NCI-H2081 (cell line): ENCODE data around the gene SPEM3.

Experiments used
- DNase-seq, 2 experiments: peaks; one replicate each; lab custom pipeline; 2025; lab: John Stamatoyannopoulos, UW

SPEM3 gene

DNA sequence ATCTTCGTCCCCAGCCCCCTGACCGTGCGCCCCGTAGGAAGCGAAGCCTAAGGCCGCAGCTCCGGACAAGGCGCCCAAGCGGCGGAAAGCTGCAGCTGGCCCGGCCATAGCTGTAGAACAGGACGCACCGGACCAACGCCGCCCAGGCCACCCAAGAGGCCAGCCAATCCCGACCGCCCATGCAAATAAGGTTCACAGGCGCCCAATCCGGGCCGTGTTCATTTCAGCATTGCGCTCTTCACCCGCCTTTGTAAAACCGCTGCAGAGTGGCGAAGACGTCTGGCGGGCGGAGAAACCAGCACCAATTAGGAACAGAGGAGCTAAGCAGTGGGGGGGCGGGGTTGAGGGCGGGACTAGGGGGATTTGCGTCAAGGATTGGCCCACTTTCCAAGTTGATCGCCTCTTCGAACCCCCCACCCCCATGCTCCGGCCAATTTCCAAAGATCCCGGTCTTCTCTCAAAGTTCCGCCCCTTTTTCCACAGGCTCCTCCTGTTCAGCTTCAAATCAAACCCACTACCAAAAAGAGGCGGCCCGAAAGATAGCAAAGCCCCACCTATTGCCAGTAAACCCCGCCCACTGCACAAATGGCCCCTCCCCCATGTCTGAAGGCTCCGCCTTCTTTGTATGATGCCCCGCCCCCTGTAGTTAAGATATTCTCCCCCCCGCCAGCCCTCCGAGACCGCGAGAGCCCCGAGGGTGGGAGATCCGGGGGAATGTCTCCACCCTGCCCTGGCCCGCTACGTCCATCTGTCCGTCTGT lies 24.5 kb upstream of the SPEM3 start, which contains the start of gene TMEM256:
Gene TMEM256, minus strand, starts transcription at position 121 of the 760 bp plus-strand sequence. Its CDS starts 13 bp downstream, at position 108.
- DNase-seq: peak; percentile 95 to 96

DNA sequence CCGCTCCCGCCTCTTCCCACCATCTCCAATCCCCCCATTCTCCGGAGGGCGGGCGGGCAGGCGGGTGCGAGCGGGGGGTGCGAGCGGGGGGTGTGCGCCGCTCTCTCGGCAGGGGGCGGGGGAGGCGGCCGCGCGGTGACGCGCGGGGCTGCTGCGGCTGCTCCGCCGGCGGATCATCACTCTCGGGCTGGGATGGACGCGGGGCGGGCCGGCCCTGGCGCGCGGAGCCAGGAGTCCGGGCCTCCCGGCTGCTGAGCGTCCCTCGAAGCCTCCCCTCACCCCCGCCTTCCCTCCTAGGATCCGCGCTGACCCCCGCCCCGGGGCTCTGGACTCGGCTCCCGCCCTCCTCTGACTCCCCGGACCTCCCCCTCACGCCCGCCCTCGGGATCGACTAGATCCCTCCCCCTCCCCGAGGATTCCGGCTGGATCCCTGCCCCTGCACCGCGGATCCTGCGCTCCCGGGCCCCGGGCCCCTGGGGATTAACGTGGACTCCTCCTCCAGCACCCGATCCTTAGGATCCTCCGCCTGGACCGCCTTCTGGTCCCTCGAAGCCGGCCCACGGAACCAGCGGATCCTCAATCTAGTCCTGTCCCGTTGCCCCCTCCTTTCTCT lies 23.8 kb upstream of the SPEM3 start:
- no peak for DNase-seq

DNA sequence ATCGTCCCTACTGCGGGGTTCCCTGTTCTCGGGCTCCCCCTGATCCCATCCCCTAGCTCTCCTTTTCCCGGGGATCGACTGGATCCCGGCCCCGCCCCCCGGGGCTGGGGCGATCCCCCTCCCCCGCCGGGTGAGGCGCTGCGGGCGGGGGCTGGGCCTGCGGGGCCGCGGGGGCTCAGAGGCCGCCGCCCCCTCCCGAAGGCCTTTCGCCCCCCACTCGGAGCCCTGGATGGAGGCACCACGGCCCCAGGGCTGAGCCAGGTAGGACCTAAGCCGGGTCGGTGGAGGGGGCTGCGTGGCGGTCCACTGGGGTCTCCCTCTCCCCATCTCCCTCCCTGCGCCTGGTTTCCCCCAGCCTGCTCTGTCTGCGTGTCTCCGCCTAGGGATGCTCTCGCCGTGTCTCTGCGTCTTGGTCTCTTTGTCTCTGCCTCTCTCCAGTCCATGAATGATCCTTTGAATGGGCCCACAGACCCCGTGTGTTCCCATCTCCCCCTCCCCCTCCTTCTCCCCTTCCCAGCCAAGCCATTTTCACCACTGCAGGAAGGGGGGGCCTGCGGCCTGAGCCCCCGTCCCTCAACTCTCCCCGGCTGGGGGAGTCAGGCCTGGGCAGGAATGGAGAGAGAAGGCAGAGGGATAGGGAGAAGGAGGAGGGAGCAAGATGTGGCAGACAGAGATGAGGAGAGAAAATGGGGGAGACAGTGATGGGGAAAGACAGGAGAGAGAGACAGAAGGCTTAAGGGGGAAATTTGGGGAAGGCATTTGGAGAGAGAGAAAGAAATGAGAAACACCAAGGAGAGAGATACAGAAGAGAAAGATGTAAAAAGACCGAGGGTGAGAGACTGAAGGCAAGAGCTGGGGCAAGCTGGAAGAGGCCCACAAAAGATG lies 23.1 kb upstream of the SPEM3 start:
- no peak for DNase-seq

DNA sequence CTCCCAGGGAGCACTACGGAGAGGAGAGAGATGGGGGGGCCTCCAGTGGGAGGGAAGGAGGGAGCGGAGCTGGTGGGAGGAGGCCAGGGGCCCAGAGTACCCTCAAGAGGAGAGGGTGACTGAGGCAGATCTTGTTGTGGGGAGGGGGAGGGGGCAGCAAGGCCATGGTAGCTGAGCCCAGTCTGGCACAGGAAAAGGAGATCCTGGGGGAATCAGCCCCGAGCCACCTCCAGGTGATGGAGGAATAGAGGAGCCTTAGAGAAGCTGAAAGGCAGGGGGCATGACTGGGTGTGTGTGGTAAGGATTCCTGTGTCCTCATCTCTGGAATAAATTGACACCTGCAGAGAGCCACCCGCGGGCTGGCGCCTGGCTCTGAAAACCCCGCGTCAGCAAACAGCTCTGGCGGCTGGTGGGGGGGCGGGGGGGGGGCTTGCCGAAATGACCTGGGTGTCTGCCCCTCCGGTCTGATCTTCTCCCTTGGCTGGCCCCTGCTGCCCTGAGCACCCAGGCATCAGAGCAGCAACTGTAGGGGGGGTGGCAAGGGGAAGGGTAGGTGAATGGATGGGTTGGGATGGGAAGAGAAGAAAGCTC lies 22.3 kb upstream of the SPEM3 start:
- no peak for DNase-seq

DNA sequence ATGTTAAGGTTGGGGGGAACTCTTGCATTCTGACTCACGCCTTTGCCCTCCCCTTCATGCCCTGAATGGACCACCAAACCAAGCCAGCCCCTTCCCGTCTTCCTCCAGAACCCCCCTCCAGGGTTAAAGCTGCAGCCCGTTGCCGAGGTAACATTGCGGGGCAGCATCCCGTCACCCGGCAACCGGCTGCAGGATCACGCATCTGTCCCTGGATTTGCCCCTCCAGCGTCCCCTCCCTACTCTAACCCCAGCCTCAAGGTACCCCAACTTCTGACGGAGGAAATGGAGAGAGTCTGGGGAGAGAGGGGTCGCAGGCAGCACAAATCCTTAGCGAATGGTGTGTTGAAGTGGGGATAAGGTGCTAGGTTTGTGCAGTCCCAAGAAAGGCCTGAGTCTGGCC lies 21.6 kb upstream of the SPEM3 start:
- no peak for DNase-seq

GRCh38 chr17:7407485-7408251 lies 21.0 kb upstream of the SPEM3 start, which contains the start of gene NLGN2:
TSS of gene NLGN2 (plus strand) at chr17:7407845. CDS start at chr17:7408256, 411 bp downstream.
- no peak for DNase-seq

GRCh38 chr17:7408252-7408727 lies 20.4 kb upstream of the SPEM3 start:
- DNase-seq: no peak

- DNase-seq: no peak
Observed at GRCh38 chr17:7408863-7409262, 19.8 kb upstream of the SPEM3 start.

DNA sequence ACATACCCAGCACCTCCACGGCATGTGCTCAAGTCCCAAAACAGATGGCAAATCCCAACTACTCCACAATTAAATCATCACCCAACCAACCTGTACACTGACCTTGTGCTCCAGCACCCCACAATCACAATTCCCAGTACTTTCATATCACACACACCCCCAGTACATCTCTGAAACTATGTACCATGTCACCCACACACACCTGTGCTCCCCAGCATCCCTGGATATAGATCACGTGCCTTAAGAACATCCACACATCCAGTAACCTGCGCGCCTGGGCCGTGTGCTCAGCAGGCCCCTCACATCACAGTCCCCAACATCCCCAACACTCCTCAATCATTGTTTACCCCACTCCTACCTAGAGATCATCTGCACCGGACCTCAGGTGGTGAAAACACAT lies 18.9 kb upstream of the SPEM3 start:
- no peak for DNase-seq

GRCh38 chr17:7410634-7411426 lies 17.8 kb upstream of the SPEM3 start:
- no peak for DNase-seq

DNA sequence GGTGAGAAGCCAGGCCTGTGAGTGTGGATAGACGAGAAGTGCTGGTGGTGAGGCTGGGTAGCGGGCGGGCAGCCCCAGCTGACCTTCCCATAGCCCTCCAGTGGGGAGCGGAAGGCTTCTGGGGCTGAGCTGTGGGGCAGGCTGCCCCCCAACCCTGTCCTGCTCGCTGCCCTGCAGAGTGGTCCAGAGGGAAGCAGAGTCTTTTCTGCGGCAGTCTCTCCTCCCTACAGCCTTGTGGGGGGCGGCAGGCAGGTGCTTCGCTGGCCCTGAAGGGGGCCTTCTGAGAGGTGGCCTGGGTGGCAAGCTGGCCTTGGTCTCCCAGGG lies 17.3 kb upstream of the SPEM3 start:
- no peak for DNase-seq

GRCh38 chr17:7413346-7413985 lies 15.2 kb upstream of the SPEM3 start:
- no peak for DNase-seq

- no peak for DNase-seq
Observed at GRCh38 chr17:7414837-7415236, 13.8 kb upstream of the SPEM3 start.

- no peak for DNase-seq
Observed at GRCh38 chr17:7415784-7416183, 12.9 kb upstream of the SPEM3 start.

DNA sequence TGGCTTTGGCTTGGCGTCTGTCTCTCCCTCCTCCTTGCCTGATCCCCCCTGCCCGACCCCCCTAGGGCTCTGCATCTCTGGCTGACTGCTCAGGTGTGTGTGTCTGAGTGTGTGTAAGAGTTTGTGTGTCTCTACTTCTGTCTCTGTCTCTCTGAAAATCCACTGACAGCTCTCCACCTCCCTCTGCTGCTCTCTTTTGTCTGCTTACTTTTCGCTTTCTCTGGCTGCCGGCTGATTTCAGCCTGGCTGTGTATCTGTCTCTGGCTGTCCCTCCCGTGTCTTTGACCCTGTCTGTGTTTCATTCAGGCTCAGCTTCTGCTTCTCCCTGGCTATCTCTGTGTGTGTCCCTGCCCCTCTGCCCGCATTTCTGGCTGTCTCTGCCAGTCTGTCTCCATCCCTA lies 12.3 kb upstream of the SPEM3 start:
- no peak for DNase-seq

- no peak for DNase-seq
Observed at GRCh38 chr17:7417056-7417655, 11.5 kb upstream of the SPEM3 start.

DNA sequence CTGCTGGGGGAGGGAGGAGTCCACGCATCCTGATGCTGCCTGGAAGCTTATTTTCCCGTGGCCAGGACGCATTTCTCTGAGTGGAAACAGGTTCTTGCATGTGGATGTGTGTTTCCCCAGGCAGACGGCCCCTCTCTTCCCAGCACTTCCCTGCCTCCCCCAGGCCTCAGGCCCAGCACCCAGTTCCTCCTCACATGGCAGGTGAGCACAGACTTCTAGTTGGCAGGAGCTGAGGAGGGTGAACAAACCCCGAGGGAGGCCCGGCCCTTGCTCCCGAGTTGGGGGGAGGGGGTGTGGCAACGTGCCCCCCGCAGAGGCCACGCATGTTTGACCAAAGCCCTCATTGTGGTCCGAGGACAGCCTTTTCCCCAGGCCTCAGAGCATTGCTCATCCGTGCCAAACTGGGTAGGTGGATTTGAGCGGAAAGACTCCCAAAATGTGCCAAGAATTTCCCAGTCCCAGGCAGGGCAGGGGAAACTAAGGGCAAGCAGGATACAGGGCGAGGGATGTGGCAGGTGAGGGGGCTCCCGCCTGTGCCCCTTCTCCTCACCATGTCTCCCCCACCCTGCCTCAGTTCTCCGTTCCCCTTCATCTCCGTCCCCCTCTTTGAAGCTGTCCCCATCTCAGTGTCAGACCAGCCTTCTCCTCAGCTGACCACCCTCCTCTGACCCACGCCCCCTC lies 10.0 kb upstream of the SPEM3 start:
- DNase-seq: no peak

DNA sequence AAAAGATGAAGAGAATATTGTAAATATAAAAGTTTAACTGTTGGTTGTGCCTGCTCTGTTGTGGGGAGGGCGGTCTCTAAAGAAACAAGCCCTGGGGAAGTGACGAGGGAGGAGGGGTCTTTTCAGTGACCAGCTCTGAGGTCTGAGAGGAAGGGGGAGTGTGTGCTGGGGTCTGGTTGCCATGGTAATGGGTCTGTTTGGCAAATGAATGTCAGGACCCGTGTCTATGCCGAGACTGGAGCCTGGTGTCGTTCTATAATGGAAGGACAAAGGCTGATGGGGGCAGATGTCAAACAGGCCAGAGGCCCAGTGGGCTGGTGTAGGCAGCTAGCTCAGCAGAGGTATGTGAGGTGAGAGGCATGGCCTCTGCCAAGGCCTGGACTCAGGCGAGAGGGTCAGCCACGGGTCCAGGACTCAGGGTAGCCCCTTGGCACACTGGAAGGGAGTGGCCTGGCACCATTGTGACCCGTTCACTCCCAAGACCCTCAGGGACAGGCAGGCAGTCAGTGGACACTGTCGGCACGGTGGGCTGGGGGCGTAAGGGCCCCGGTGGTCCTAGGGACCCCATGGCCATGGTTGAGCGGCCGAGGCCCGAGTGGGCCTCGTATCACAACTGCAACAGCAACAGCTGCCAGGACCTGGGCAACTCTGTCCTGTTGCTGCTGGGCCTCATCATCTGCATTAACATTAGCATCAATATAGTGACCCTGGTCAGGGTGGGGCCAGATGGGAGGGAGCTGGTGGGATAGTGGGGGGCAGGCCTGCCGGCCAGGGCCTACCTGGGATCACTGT lies 8.6 kb upstream of the SPEM3 start, which contains the start of gene SPEM1:
Gene SPEM1, plus strand, starts transcription at position 506 of the 792 bp plus-strand sequence. Its CDS starts 61 bp downstream, at position 567.
- DNase-seq: no peak
